CD4-positive, alpha-beta T cell (primary cell): ENCODE data around the gene NDUFS6. TPM values are rescaled to one million over a fixed set of nuclear protein-coding genes. Genes with fewer than 3 reads are reported as not detected.

Experiments used
- ATAC-seq: fragments of 200-7000 bp; cut with Tn5 transposase; one replicate; pipeline ENCODE4 v1.10.0; 2022; ENCODE audit warnings: mild to moderate bottlenecking; ENCODE audit not compliant: poor library complexity
- CTCF ChIA-PET: fragments of 350-600 bp; sonication (Branson Sonifier 250); formaldehyde crosslinking; loops from one replicate; lab custom pipeline; 2021; ENCODE audit warnings: antibody characterized with exemption, inconsistent platforms; lab: Charles Lee
- POLR2A ChIA-PET: fragments of 350-600 bp; sonication (Branson Sonifier 250); formaldehyde crosslinking; loops from one replicate; lab custom pipeline; 2021; ENCODE audit warnings: antibody characterized with exemption, inconsistent platforms; lab: Charles Lee
- DNase-seq, 14 experiments: peaks; one replicate each; pipeline ENCODE4 v3.0.0-alpha.2; 2013 to 2020; ENCODE audit warnings: mixed read lengths in 2 of 14
- H3K27ac ChIP-seq, 2 donors: one replicate each; pipeline versions ENCODE4 v1.5.1 to v1.7.0; 2013; ENCODE audit warnings: low read length in 2 of 2, low read depth in 1 of 2, mild to moderate bottlenecking in 1 of 2
- H3K27me3 ChIP-seq, 2 experiments: 1 replicate in 1 of 2; 2 replicates in 1 of 2; pipeline versions ENCODE4 v1.6.1 to v1.7.0; 2013; ENCODE audit warnings: low read length in 2 of 2, control low read depth in 1 of 2, mild to moderate bottlenecking in 1 of 2, moderate library complexity in 1 of 2; ENCODE audit not compliant: insufficient read depth in 2 of 2, control insufficient read depth in 1 of 2
- H3K36me3 ChIP-seq: one replicate; pipeline ENCODE4 v1.6.1; 2013; ENCODE audit warnings: low read length, control low read depth; ENCODE audit not compliant: insufficient read depth
- H3K4me1 ChIP-seq: one replicate; pipeline ENCODE4 v1.6.1; 2013; ENCODE audit warnings: low read length, control low read depth; ENCODE audit not compliant: insufficient read depth
- H3K4me3 ChIP-seq: one replicate; pipeline ENCODE4 v1.5.1; 2013; ENCODE audit warnings: mild to moderate bottlenecking, low read length, moderate library complexity
- H3K9me3 ChIP-seq, 2 experiments: 1 replicate in 1 of 2; 2 replicates in 1 of 2; pipeline versions ENCODE4 v1.6.1 to v1.7.0; 2013; ENCODE audit warnings: low read length in 2 of 2, mild to moderate bottlenecking in 2 of 2, control low read depth in 1 of 2, moderate library complexity in 1 of 2; ENCODE audit not compliant: control insufficient read depth in 1 of 2, insufficient read depth in 1 of 2
- H3K27ac Mint-ChIP-seq: one replicate; pipeline ENCODE4 v1.8.0; 2020; ENCODE audit warnings: mixed read lengths
- H3K27me3 Mint-ChIP-seq: one replicate; pipeline ENCODE4 v1.8.0; 2021; ENCODE audit warnings: mixed read lengths
- H3K36me3 Mint-ChIP-seq: one replicate; pipeline ENCODE4 v1.8.0; 2021; ENCODE audit warnings: low read depth, mixed read lengths
- H3K4me1 Mint-ChIP-seq: one replicate; pipeline ENCODE4 v1.8.0; 2021; ENCODE audit warnings: low read depth, mixed read lengths
- H3K4me3 Mint-ChIP-seq: one replicate; pipeline ENCODE4 v1.8.0; 2020; ENCODE audit warnings: mild to moderate bottlenecking, mixed read lengths
- H3K9me3 Mint-ChIP-seq: one replicate; pipeline ENCODE4 v1.8.0; 2020; ENCODE audit warnings: mixed read lengths
- CTCF ChIP-seq: fragments of 200-600 bp; IDR thresholded peaks from one replicate; pipeline ENCODE4 v1.8.0; 2022; ENCODE audit warnings: antibody characterized with exemption, mild to moderate bottlenecking
- intact Hi-C, 2 experiments: fragments of 100-400 bp; cut with DNase I in 1 of 2; cut with micrococcal nuclease in 1 of 2; formaldehyde crosslinking; loops; one replicate each; pipeline versions ENCODE4 v1.15.1 to v1.9.0; 2023 to 2025; cut with DNase I, micrococcal nuclease
- total RNA-seq, 174 experiments: library from RNA in 2 of 174; stranded (reverse) in 2 of 174; gene quantifications; one replicate each; pipeline ENCODE4 v1.2.3 and lab custom pipeline; 2021 to 2026

The NDUFS6 gene
- total RNA-seq, 2 experiments from 2014 or later: 13.1 to 17.5 TPM

- DNase-seq: no peak
- intact Hi-C loops: no loop called here
- Histone ChIP-seq H3K27ac (no peak overlapping the region), H3K36me3 (no peaks in the 10 kb centered on the region), H3K4me3 (no peak overlapping the region), H3K4me1 (no peaks in the 10 kb centered on the region), H3K9me3 (peaks cover 0 to 6% of the 10 kb centered on the region in 2 experiments), H3K27me3 (peaks cover 9 to 27% of the 10 kb centered on the region in 2 experiments)
- ATAC-seq: no peak
- H3K36me3 Mint-ChIP-seq: no peaks in the 10 kb centered on the region
- no peak overlapping the region for H3K27ac Mint-ChIP-seq
- TF ChIP-seq CTCF: no peak
- H3K27me3 Mint-ChIP-seq: peaks cover 31% of the 10 kb centered on the region
- H3K4me1 Mint-ChIP-seq: no peaks in the 10 kb centered on the region
- ChIA-PET POLR2A (no interaction called here), CTCF (no interaction called here)
- no peaks in the 10 kb centered on the region for H3K9me3 Mint-ChIP-seq
- no peak overlapping the region for H3K4me3 Mint-ChIP-seq
Measured at GRCh38 chr5:1860949-1861348, 59.7 kb downstream of the NDUFS6 start.

GRCh38 chr5:1864896-1865440 is 63.8 kb downstream of the NDUFS6 start:
- H3K4me3 ChIP-seq: no peak overlapping the region
- Mint-ChIP-seq H3K4me1 (no peaks in the 10 kb centered on the region), H3K27me3 (peaks cover 34% of the 10 kb centered on the region), H3K9me3 (no peaks in the 10 kb centered on the region), H3K27ac (no peak overlapping the region), H3K4me3 (no peak overlapping the region), H3K36me3 (no peaks in the 10 kb centered on the region)
- no peak overlapping the region for H3K27ac ChIP-seq
- ChIA-PET POLR2A (no interaction called here), CTCF (no interaction called here)
- H3K9me3 ChIP-seq: peaks cover 0 to 19% of the 10 kb centered on the region in 2 experiments
- H3K27me3 ChIP-seq: peaks cover 15 to 30% of the 10 kb centered on the region in 2 experiments
- H3K4me1 ChIP-seq: no peaks in the 10 kb centered on the region
- no peak for DNase-seq
- intact Hi-C loops: no loop called here
- no peaks in the 10 kb centered on the region for H3K36me3 ChIP-seq
- no peak for TF ChIP-seq CTCF
- no peak for ATAC-seq

- Mint-ChIP-seq H3K9me3 (no peaks in the 10 kb centered on the region), H3K27me3 (peaks cover 34% of the 10 kb centered on the region), H3K27ac (no peak overlapping the region), H3K36me3 (no peaks in the 10 kb centered on the region), H3K4me3 (no peak overlapping the region), H3K4me1 (no peaks in the 10 kb centered on the region)
- no peak overlapping the region for H3K27ac ChIP-seq
- H3K27me3 ChIP-seq: peaks cover 15 to 30% of the 10 kb centered on the region in 2 experiments
- POLR2A ChIA-PET: no interaction called here
- CTCF ChIA-PET: no interaction called here
- no peaks in the 10 kb centered on the region for H3K4me1 ChIP-seq
- H3K4me3 ChIP-seq: no peak overlapping the region
- ATAC-seq (no peak), DNase-seq (no peak)
- intact Hi-C loops: no loop called here
- TF ChIP-seq CTCF: no peak
- peaks cover 0 to 19% of the 10 kb centered on the region in 2 experiments for H3K9me3 ChIP-seq
- no peaks in the 10 kb centered on the region for H3K36me3 ChIP-seq
Measured at GRCh38 chr5:1865486-1865885, 64.3 kb downstream of the NDUFS6 start.

Other genes starting within 250 kb of the NDUFS6 start
- 10 to 100 TPM; 14.3 to 18.2 TPM for gene MRPL36, start 1.6 kb upstream of the NDUFS6 start, total RNA-seq
- gene IRX4, start 81.5 kb downstream of the NDUFS6 start, total RNA-seq: not detected